K562 (cell line): ENCODE results near the gene TNK2.

Source experiments
- CBX5 ChIP-seq: IDR thresholded peaks from 2 replicates; pipeline ENCODE4 v1.6.1; 2014; ENCODE audit warnings: low read depth, borderline replicate concordance
- CTCF ChIP-seq, 3 experiments: IDR thresholded peaks in 2 of 3; conservative IDR thresholded peaks in 1 of 3; 2 replicates each; pipeline ENCODE4 v1.5.1; 2011 to 2012; ENCODE audit warnings: low read length in 3 of 3, mild to moderate bottlenecking in 3 of 3, control low read depth in 2 of 3, improper control_type of control experiment in 1 of 3, inconsistent platforms in 1 of 3, low read depth in 1 of 3, mixed read lengths in 1 of 3, moderate library complexity in 1 of 3; ENCODE audit not compliant: insufficient read depth in 2 of 3
- EGR1 ChIP-seq: fragments of 450-650 bp; conservative IDR thresholded peaks from 2 replicates; pipeline ENCODE4 v1.6.1; 2017; ENCODE audit warnings: mild to moderate bottlenecking
- GTF2E2 ChIP-seq: fragments of 200-800 bp; sonication (Bioruptor generic); IDR thresholded peaks from 2 replicates; pipeline ENCODE4 v1.6.1; 2016; ENCODE audit warnings: missing genetic modification characterization, missing compliant biosample characterization
- GTF2F1 ChIP-seq: IDR thresholded peaks from 2 replicates; pipeline ENCODE4 v1.6.1; 2011; ENCODE audit warnings: low read depth, low read length, improper control_type of control experiment
- SETDB1 ChIP-seq: IDR thresholded peaks from one replicate; pipeline ENCODE4 v1.6.1; 2012; ENCODE audit warnings: low read length, control low read depth, inconsistent platforms
- TEAD1 ChIP-seq, 2 experiments: fragments of 450-650 bp in 1 of 2; sonication (generic) in 1 of 2; formaldehyde crosslinking; IDR thresholded peaks; 2 replicates each; pipeline versions ENCODE4 v1.4.0 to v1.8.0; 2020 to 2022; ENCODE audit warnings: mild to moderate bottlenecking in 2 of 2, missing genetic modification reagents in 1 of 2
- ZBTB34 ChIP-seq: fragments of 250-450 bp; sonication (Bioruptor Pico); IDR thresholded peaks from 2 replicates; pipeline ENCODE4 v1.8.0; 2021; ENCODE audit warnings: mild to moderate bottlenecking, moderate library complexity
- ZNF274 ChIP-seq: IDR thresholded peaks from 2 replicates; pipeline ENCODE4 v1.6.1; 2011; ENCODE audit warnings: low read depth, mild to moderate bottlenecking, low read length, moderate library complexity, borderline replicate concordance
- ZNF589 ChIP-seq: fragments of 200-800 bp; sonication (Bioruptor generic); IDR thresholded peaks from 2 replicates; pipeline ENCODE4 v1.6.1; 2016; ENCODE audit warnings: low read depth, missing genetic modification characterization, missing compliant biosample characterization
- TF ChIP-seq, protein P1 (sequence below): sonication (generic); formaldehyde crosslinking; IDR thresholded peaks from 2 replicates; pipeline ENCODE4 v1.4.0; 2020; ENCODE audit warnings: mild to moderate bottlenecking, missing genetic modification reagents

DNA sequence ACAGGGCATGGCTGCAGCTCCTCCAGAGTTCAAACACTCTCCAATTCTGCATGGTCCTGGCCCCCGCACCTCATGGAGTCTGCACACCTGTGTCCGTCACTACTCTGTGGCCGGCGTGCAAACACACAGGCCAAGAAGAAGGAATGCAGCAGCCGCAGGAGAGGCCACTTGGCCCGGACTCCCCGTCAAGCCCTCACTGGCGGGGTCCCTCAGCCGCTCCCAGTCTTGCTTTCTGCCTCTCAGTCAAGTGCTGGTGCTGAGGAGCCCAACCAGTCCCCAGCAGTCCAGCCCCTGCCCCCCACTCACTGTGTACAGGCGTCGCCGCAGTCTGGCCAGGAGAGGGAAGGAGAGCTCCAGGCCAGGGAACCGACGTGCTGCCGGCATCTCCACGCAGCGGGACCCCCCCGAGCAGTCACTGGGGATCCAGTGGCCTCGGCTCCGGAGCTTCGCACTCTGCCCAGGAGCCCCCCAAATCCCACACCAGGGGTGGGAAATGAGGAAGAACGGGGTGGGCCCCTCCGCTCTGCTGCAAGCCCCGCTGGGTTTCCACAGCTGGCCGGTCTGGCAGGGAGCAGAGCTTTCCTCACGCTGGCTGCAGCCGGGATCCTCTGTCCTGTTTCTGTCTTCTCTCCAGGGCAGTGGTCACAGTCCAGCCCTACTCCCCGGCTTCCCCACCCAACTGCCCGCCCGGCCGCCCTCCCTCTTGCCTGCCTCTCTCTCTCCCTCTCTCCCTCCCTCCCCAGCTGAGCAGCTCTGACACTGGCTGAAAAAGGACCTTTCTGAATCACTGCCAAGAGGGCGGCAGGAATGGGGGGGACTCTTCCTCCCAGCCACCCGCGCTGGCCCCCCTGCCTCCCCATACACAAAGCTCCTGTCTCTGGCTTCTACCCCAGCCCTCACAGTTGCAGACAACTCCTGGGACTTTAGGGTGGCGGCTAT lies 16.0 kb downstream of the TNK2 start:
- TF ChIP-seq, protein P1, sequence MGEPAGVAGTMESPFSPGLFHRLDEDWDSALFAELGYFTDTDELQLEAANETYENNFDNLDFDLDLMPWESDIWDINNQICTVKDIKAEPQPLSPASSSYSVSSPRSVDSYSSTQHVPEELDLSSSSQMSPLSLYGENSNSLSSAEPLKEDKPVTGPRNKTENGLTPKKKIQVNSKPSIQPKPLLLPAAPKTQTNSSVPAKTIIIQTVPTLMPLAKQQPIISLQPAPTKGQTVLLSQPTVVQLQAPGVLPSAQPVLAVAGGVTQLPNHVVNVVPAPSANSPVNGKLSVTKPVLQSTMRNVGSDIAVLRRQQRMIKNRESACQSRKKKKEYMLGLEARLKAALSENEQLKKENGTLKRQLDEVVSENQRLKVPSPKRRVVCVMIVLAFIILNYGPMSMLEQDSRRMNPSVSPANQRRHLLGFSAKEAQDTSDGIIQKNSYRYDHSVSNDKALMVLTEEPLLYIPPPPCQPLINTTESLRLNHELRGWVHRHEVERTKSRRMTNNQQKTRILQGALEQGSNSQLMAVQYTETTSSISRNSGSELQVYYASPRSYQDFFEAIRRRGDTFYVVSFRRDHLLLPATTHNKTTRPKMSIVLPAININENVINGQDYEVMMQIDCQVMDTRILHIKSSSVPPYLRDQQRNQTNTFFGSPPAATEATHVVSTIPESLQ (CRISPR knock-in tag) = no peak
- TF ChIP-seq EGR1 = no peak
- no peak for TF ChIP-seq ZBTB34
- TF ChIP-seq ZNF274 = no peak
- no peak for TF ChIP-seq GTF2E2 (tag)
- TF ChIP-seq TEAD1 (CRISPR knock-in tag; IDR thresholded peaks at IDR 0.05) = no peak
- TF ChIP-seq ZNF589 (CRISPR knock-in tag) = no peak
- no peak for TF ChIP-seq CTCF (IDR thresholded peaks at IDR 0.05 in 2 of 3, conservative IDR thresholded peaks at IDR 0.05 in 1 of 3; ENCODE audit: insufficient read depth in 2 of 3, low read depth in 1 of 3, low read length in 3 of 3)
- TF ChIP-seq GTF2F1 = no peak
- no peak for TF ChIP-seq SETDB1
- no peak for TF ChIP-seq CBX5
